ENCODE results near the gene KIAA0232. TPM values are rescaled to one million over a fixed set of nuclear protein-coding genes. Genes with fewer than 3 reads are reported as not detected.

KIAA0232 gene
- total and polyA plus RNA-seq, 10 of the 15 experiments (the other 5 are each of a cell fraction or from before 2014, with no cell fraction given): 2.8 to 15.1 (median 10.8) TPM

DNA sequence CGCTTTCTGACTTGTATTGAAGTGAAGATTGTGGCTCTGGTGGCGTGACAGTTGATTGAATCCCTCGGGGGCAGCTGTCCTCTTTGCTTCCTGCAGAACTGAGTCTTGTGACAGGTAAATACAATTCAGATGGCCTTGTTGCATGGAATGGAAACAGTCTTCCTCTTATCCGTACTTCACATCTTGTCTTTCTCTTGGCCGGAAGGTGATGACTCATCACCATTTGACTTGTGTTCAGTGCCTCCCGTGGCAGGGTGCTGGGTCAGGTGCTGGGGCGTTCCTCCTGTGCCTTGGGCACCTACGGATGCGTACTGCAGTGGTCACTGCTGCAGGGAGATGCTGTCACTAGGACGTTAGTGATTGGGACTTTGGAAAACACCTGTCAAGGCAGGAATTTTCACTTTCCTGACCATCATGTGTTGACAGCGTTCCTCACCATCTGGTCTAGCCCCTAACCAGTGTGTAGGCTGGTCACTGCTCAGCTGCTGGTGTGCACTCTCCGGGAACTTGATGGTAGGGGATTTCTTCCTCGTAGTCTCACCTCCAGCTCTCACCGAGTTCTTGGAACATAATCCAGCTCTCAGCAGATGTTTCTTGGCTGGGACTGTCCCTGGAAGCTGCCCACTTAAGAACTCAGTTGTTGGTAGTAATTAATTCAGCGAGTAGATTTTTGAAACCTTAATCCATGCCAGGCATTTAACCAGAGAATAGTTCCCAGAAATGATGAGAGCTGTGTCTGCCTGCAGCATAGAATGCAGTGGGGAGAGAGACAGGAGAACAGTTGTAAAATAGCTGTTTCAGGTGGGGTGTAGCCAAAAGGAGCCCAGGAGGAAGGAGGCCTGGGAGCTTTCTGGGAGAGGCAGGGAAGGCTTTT lies 134.3 kb downstream of the KIAA0232 start:
- Histone ChIP-seq H4K20me1 (ENCODE audit: control insufficient read depth, insufficient read depth) (no peaks in the 10 kb centered on the region), H3K4me3 (no peak overlapping the region), H3K79me2 (ENCODE audit: control insufficient read depth, insufficient read depth, low read length) (peaks cover 13% of the 10 kb centered on the region), H3K4me1 (ENCODE audit: control insufficient read depth, insufficient read depth, low read length) (peaks cover 25% of the 10 kb centered on the region), H3K27me3 (replicated peaks in 1 of 2; ENCODE audit: control insufficient read depth in 2 of 2, insufficient read depth in 2 of 2, low read length in 1 of 2) (no peaks in the 10 kb centered on the region), H2AFZ (ENCODE audit: control insufficient read depth, low read depth, low read length) (no peak overlapping the region), H3K27ac (ENCODE audit: control insufficient read depth, insufficient read depth) (peak overlapping the region; percentile 38; the same call in 1 of the 2 replicates), H3K36me3 (ENCODE audit: control insufficient read depth in 2 of 2, insufficient read depth in 2 of 2, low read length in 1 of 2) (no peaks in the 10 kb centered on the region), H3K9me3 (replicated peaks; ENCODE audit: control insufficient read depth, insufficient read depth, low read length) (no peaks in the 10 kb centered on the region), H3K9ac (ENCODE audit: control insufficient read depth, insufficient read depth, low read length) (no peak overlapping the region), H3K4me2 (ENCODE audit: control insufficient read depth, insufficient read depth) (peak overlapping the region; percentile 32)
- ATAC-seq (peak; percentile 49), FAIRE-seq (no peak), DNase-seq (ENCODE audit: low read depth, low spot score) (no peak)
- BruUV-seq (replicated peaks): no TSS peak
- WGBS (ENCODE audit: insufficient coverage, insufficient replicate concordance, low lambda C conversion rate, missing lambda C conversion rate): 58% methylated on average over 15 of the region's 15 CpGs
- POLR2A ChIA-PET: interaction anchor here (0.5 to 1.0 kb wide), 4 partner anchors 13 to 204 kb away, joined by 3 to 4 read pairs (median 4); partner anchors contain the start of gene GRPEL1
- CTCF ChIA-PET: interaction anchor here (0.7 to 1.4 kb wide), 4 partner anchors 10 to 75 kb away, joined by 3 to 5 read pairs (median 3); no protein-coding TSS in a partner anchor
- RAD21 ChIA-PET (ENCODE audit: unreplicated experiment): no interaction called here
- SMC1A ChIA-PET (ENCODE audit: uncharacterized antibody, unreplicated experiment): interaction anchor here (1.1 to 1.7 kb wide), 3 partner anchors 25 to 97 kb away, joined by 3 to 5 read pairs (median 4); no protein-coding TSS in a partner anchor
- in situ Hi-C loops (cut with MboI): no loop called here
- TF ChIP-seq IKZF1 (conservative IDR thresholded peaks at IDR 0.05): 0 out of 2 replicates have a peak, but pooled peaks have one; percentile 34
- no peak for TF ChIP-seq SIX5 (IDR thresholded peaks at IDR 0.05; ENCODE audit: low read depth, low read length, severe bottlenecking)
- intact Hi-C loops (cut with micrococcal nuclease; ENCODE audit: unreplicated experiment): no loop called here

DNA sequence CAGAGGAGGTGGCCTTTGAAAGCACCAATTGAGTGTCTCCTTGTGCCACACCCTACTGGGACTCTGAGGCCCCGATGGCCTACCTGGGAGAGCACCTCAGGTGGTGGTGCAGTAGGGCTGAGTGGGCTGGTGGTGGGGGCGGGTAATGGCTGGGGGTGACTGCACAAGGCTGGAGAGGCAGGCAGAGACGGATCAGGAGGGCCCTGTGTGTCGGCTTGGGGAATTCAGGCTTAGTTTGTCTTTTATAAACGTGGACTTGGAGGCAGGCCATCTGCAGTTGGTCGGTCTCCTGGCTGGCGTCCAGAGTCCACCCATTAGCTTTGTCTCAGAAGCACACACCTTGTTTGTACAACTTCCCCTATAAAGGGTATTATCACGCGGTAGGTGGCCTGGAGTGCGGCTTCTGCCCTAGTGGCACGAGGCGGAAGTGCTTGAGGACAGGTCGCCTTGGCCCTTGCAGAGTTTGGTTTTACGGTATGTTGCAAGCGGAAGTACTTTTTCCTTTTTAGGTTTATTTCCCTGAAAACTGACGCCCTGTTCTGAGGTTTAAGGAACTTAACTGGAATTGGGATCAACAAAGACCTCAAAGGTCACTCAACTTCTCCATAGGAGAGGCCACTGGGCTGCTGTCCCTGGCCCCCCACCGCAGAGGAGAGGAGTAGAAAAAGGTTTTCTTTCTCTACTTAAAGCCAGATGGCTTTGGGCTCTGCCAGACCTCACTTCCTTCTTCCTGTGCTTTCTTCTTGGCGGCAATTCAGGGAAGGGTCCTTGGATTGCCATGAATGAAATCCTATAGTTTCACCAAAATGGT lies 135.1 kb downstream of the KIAA0232 start:
- POLR2A ChIA-PET: interaction anchor here (0.5 to 1.0 kb wide), 3 partner anchors 12 to 205 kb away, joined by 3 to 4 read pairs (median 4); partner anchors contain the start of gene GRPEL1
- no peaks in the 10 kb centered on the region for H4K20me1 ChIP-seq (ENCODE audit: control insufficient read depth, insufficient read depth)
- H3K4me3 ChIP-seq: no peak overlapping the region
- in situ Hi-C loops (cut with MboI): no loop called here
- peak overlapping the region; percentile 38; the same call in 1 of the 2 replicates for H3K27ac ChIP-seq (ENCODE audit: control insufficient read depth, insufficient read depth)
- WGBS (ENCODE audit: insufficient coverage, insufficient replicate concordance, low lambda C conversion rate, missing lambda C conversion rate): 68% methylated on average over 18 of the region's 18 CpGs
- no peak for DNase-seq (ENCODE audit: low read depth, low spot score)
- peak overlapping the region; percentile 35; the same call in 1 of the 2 replicates for H3K4me2 ChIP-seq (ENCODE audit: control insufficient read depth, insufficient read depth)
- FAIRE-seq: no peak
- H3K9ac ChIP-seq (ENCODE audit: control insufficient read depth, insufficient read depth, low read length): no peak overlapping the region
- H3K27me3 ChIP-seq (replicated peaks in 1 of 2; ENCODE audit: control insufficient read depth in 2 of 2, insufficient read depth in 2 of 2, low read length in 1 of 2): no peaks in the 10 kb centered on the region
- H2AFZ ChIP-seq (ENCODE audit: control insufficient read depth, low read depth, low read length): peak overlapping the region; percentile 55
- H3K36me3 ChIP-seq (ENCODE audit: control insufficient read depth in 2 of 2, insufficient read depth in 2 of 2, low read length in 1 of 2): no peaks in the 10 kb centered on the region
- no TSS peak for BruUV-seq (replicated peaks)
- SMC1A ChIA-PET (ENCODE audit: uncharacterized antibody, unreplicated experiment): interaction anchor here (0.7 to 1.7 kb wide), 4 partner anchors 12 to 44 kb away, joined by 3 to 5 read pairs (median 4); no protein-coding TSS in a partner anchor
- intact Hi-C loops (cut with micrococcal nuclease; ENCODE audit: unreplicated experiment): no loop called here
- CTCF ChIA-PET: interaction anchor here (0.7 to 1.4 kb wide), 4 partner anchors 9 to 74 kb away, joined by 3 to 5 read pairs (median 3); no protein-coding TSS in a partner anchor
- ATAC-seq: peak; percentile 75
- H3K9me3 ChIP-seq (replicated peaks; ENCODE audit: control insufficient read depth, insufficient read depth, low read length): no peaks in the 10 kb centered on the region
- peaks cover 13% of the 10 kb centered on the region for H3K79me2 ChIP-seq (ENCODE audit: control insufficient read depth, insufficient read depth, low read length)
- peaks cover 25% of the 10 kb centered on the region for H3K4me1 ChIP-seq (ENCODE audit: control insufficient read depth, insufficient read depth, low read length)
- RAD21 ChIA-PET (ENCODE audit: unreplicated experiment): no interaction called here
- TF ChIP-seq TCF12 (IDR thresholded peaks at IDR 0.05; ENCODE audit: low read depth, low read length) (no peak), KAT2A (conservative IDR thresholded peaks at IDR 0.05; ENCODE audit: control insufficient read depth, low read depth, low read length) (no peak), RUNX3 (IDR thresholded peaks at IDR 0.05; ENCODE audit: low read length) (peak; percentile 45), SREBF2 (IDR thresholded peaks at IDR 0.05; ENCODE audit: low read length) (no peak), KLF5 (IDR thresholded peaks at IDR 0.05; ENCODE audit: partially characterized antibody) (no peak)
- TF ChIP-seq, protein P1, sequence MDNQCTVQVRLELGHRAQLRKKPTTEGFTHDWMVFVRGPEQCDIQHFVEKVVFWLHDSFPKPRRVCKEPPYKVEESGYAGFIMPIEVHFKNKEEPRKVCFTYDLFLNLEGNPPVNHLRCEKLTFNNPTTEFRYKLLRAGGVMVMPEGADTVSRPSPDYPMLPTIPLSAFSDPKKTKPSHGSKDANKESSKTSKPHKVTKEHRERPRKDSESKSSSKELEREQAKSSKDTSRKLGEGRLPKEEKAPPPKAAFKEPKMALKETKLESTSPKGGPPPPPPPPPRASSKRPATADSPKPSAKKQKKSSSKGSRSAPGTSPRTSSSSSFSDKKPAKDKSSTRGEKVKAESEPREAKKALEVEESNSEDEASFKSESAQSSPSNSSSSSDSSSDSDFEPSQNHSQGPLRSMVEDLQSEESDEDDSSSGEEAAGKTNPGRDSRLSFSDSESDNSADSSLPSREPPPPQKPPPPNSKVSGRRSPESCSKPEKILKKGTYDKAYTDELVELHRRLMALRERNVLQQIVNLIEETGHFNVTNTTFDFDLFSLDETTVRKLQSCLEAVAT (IDR thresholded peaks at IDR 0.05): peak; percentile 57; the same call in 1 of the 2 replicates
- TF ChIP-seq, protein P2, sequence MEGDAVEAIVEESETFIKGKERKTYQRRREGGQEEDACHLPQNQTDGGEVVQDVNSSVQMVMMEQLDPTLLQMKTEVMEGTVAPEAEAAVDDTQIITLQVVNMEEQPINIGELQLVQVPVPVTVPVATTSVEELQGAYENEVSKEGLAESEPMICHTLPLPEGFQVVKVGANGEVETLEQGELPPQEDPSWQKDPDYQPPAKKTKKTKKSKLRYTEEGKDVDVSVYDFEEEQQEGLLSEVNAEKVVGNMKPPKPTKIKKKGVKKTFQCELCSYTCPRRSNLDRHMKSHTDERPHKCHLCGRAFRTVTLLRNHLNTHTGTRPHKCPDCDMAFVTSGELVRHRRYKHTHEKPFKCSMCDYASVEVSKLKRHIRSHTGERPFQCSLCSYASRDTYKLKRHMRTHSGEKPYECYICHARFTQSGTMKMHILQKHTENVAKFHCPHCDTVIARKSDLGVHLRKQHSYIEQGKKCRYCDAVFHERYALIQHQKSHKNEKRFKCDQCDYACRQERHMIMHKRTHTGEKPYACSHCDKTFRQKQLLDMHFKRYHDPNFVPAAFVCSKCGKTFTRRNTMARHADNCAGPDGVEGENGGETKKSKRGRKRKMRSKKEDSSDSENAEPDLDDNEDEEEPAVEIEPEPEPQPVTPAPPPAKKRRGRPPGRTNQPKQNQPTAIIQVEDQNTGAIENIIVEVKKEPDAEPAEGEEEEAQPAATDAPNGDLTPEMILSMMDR (IDR thresholded peaks at IDR 0.05 in 2 of 3, conservative IDR thresholded peaks at IDR 0.05 in 1 of 3; ENCODE audit: control insufficient read depth in 2 of 3, extremely low read depth in 1 of 3, insufficient read depth in 1 of 3, low read depth in 3 of 3, low read length in 3 of 3): peak in 2 of 3 experiments; percentile 48; a peak in 3 of 6 replicates

Measured in GM12878 (cell line).